ENCODE results near the gene THUMPD3. TPM values are rescaled to one million over a fixed set of nuclear protein-coding genes. Genes with fewer than 3 reads are reported as not detected.

The THUMPD3 gene
- total and polyA plus RNA-seq, 2 of the 13 experiments (the other 11 are each of a cell fraction or from before 2014, with no cell fraction given) = 31.2 to 44.1 TPM

DNA sequence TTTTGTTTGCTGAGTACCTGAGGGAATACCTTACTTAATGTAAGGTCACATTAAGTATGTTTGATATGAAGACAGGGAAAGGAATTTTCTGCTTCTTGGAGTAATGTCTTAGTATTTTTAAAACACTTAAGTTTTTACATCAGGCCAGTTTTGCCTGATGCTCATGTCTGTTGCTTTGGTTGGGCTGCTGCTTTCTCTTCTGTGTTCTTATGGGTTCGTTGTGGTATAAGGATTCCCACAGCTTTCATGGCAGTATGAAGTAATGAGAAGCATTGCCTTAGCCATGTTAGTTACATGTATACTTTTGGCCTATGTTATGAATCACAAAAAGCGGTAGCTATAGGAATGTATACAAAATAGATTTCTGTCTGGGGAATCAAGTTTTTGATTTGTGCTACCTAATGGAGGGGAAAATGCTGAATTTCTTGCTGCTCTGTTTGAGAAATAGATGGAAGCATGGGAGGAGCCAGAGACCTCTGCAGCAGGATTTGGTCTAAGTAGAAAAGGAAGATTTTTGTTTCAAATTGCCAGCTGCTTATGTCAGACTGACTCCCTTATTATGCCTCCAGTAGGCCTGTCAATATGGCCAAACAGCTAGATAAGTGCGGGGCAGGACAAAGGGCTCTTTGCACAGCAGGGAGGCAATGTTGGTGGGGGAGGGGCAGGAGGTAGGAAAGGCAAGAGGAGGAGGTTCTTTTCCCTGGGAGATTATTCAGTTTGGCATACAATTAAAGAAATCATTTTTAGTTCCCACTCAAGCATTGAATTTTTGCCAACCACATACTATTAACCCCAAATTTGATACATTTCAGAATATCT, 39.8 kb downstream of the THUMPD3 start (continued):
- TF ChIP-seq ZFX (CRISPR knock-in tag; IDR thresholded peaks at IDR 0.05; ENCODE audit: low read depth) (peak; percentile 53; the same call in 1 of the 2 replicates), GZF1 (CRISPR knock-in tag; IDR thresholded peaks at IDR 0.05) (no peak), RBFOX2 (IDR thresholded peaks at IDR 0.05; ENCODE audit: low read depth, low read length) (no peak), ZSCAN25 (CRISPR knock-in tag; IDR thresholded peaks at IDR 0.05) (peak; percentile 25; the same call in 1 of the 2 replicates), GATA4 (IDR thresholded peaks at IDR 0.05; ENCODE audit: borderline replicate concordance, low read depth) (no peak), RNF2 (conservative IDR thresholded peaks at IDR 0.05; ENCODE audit: low read depth) (no peak), ZNF124 (CRISPR knock-in tag; IDR thresholded peaks at IDR 0.05) (peak; percentile 81; the same call in 1 of the 2 replicates), ZNF772 (CRISPR knock-in tag; IDR thresholded peaks at IDR 0.05) (peak; percentile 69; the same call in 1 of the 2 replicates), ZNF180 (CRISPR knock-in tag; IDR thresholded peaks at IDR 0.05; ENCODE audit: borderline replicate concordance, low read depth) (no peak), ATRX (CRISPR knock-in tag; IDR thresholded peaks at IDR 0.05; ENCODE audit: borderline replicate concordance) (no peak), HNRNPK (IDR thresholded peaks at IDR 0.05; ENCODE audit: low read depth, low read length, poor library complexity, severe bottlenecking) (peak; percentile 30), ZC3H4 (CRISPR knock-in tag; IDR thresholded peaks at IDR 0.05; ENCODE audit: borderline replicate concordance) (no peak), ARNT2 (CRISPR knock-in tag; IDR thresholded peaks at IDR 0.05; ENCODE audit: low read depth) (no peak), NRL (CRISPR knock-in tag; IDR thresholded peaks at IDR 0.05; ENCODE audit: borderline replicate concordance) (no peak), GATAD2A (CRISPR knock-in tag; IDR thresholded peaks at IDR 0.05) (peak; percentile 80), TAF1 (CRISPR knock-in tag; IDR thresholded peaks at IDR 0.05) (no peak), ZNF333 (CRISPR knock-in tag; IDR thresholded peaks at IDR 0.05; ENCODE audit: borderline replicate concordance) (no peak)
- TF ChIP-seq, protein P1, sequence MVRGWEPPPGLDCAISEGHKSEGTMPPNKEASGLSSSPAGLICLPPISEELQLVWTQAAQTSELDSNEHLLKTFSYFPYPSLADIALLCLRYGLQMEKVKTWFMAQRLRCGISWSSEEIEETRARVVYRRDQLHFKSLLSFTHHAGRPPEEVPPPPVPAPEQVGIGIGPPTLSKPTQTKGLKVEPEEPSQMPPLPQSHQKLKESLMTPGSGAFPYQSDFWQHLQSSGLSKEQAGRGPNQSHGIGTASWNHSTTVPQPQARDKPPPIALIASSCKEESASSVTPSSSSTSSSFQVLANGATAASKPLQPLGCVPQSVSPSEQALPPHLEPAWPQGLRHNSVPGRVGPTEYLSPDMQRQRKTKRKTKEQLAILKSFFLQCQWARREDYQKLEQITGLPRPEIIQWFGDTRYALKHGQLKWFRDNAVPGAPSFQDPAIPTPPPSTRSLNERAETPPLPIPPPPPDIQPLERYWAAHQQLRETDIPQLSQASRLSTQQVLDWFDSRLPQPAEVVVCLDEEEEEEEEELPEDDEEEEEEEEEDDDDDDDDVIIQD (CRISPR knock-in tag; IDR thresholded peaks at IDR 0.05; ENCODE audit: low read depth) = peak; percentile 71
- TF ChIP-seq, protein P2, sequence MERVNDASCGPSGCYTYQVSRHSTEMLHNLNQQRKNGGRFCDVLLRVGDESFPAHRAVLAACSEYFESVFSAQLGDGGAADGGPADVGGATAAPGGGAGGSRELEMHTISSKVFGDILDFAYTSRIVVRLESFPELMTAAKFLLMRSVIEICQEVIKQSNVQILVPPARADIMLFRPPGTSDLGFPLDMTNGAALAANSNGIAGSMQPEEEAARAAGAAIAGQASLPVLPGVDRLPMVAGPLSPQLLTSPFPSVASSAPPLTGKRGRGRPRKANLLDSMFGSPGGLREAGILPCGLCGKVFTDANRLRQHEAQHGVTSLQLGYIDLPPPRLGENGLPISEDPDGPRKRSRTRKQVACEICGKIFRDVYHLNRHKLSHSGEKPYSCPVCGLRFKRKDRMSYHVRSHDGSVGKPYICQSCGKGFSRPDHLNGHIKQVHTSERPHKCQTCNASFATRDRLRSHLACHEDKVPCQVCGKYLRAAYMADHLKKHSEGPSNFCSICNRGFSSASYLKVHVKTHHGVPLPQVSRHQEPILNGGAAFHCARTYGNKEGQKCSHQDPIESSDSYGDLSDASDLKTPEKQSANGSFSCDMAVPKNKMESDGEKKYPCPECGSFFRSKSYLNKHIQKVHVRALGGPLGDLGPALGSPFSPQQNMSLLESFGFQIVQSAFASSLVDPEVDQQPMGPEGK (CRISPR knock-in tag; IDR thresholded peaks at IDR 0.05) = peak; percentile 52; the same call in 1 of the 2 replicates
- TF ChIP-seq, protein P3, sequence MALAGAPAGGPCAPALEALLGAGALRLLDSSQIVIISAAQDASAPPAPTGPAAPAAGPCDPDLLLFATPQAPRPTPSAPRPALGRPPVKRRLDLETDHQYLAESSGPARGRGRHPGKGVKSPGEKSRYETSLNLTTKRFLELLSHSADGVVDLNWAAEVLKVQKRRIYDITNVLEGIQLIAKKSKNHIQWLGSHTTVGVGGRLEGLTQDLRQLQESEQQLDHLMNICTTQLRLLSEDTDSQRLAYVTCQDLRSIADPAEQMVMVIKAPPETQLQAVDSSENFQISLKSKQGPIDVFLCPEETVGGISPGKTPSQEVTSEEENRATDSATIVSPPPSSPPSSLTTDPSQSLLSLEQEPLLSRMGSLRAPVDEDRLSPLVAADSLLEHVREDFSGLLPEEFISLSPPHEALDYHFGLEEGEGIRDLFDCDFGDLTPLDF (CRISPR knock-in tag; IDR thresholded peaks at IDR 0.05) = no peak
- TF ChIP-seq, protein P4, sequence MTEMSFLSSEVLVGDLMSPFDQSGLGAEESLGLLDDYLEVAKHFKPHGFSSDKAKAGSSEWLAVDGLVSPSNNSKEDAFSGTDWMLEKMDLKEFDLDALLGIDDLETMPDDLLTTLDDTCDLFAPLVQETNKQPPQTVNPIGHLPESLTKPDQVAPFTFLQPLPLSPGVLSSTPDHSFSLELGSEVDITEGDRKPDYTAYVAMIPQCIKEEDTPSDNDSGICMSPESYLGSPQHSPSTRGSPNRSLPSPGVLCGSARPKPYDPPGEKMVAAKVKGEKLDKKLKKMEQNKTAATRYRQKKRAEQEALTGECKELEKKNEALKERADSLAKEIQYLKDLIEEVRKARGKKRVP (CRISPR knock-in tag; IDR thresholded peaks at IDR 0.05) = peak in 1 of 2 experiments; percentile 46; a peak in 1 of 4 replicates
- TF ChIP-seq, protein P5, sequence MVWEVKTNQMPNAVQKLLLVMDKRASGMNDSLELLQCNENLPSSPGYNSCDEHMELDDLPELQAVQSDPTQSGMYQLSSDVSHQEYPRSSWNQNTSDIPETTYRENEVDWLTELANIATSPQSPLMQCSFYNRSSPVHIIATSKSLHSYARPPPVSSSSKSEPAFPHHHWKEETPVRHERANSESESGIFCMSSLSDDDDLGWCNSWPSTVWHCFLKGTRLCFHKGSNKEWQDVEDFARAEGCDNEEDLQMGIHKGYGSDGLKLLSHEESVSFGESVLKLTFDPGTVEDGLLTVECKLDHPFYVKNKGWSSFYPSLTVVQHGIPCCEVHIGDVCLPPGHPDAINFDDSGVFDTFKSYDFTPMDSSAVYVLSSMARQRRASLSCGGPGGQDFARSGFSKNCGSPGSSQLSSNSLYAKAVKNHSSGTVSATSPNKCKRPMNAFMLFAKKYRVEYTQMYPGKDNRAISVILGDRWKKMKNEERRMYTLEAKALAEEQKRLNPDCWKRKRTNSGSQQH (CRISPR knock-in tag; IDR thresholded peaks at IDR 0.05; ENCODE audit: low read depth) = peak; percentile 71; the same call in 1 of the 2 replicates

Data from HepG2 (cell line).